ENCODE measurements around the gene OGFOD2. TPM values are rescaled to one million over a fixed set of nuclear protein-coding genes. Genes with fewer than 3 reads are reported as not detected.

Gene OGFOD2
- total RNA-seq, 4 donors from 2014 or later = 5.9 to 16.3 (median 15.5) TPM

- Histone ChIP-seq H3K4me3 (replicated peaks in 1 of 3) (no peak overlapping the region), H3K9me3 (no peaks in the 10 kb centered on the region), H3K27ac (no peak overlapping the region), H3K4me1 (no peaks in the 10 kb centered on the region), H3K36me3 (peaks cover 0 to 5% of the 10 kb centered on the region in 2 donors), H3K27me3 (no peaks in the 10 kb centered on the region)
- 88 to 93% methylated on average over 6 of the region's 6 CpGs for WGBS, 2 donors
- DNase-seq = no peak
- intact Hi-C loops (cut with DNase I) = no loop called here
- TF ChIP-seq POLR2A (IDR thresholded peaks at IDR 0.05) = no peak
- no peak for TF ChIP-seq CTCF (IDR thresholded peaks at IDR 0.05)
These were observed 28.2 kb downstream of the OGFOD2 start for GRCh38 chr12:123003257-123003656.

- WGBS, 2 donors = 84 to 88% methylated on average over 14 of the region's 14 CpGs
- no peaks in the 10 kb centered on the region for H3K4me1 ChIP-seq
- H3K9me3 ChIP-seq = no peaks in the 10 kb centered on the region
- intact Hi-C loops (cut with DNase I) = no loop called here
- peaks cover 0 to 5% of the 10 kb centered on the region in 2 donors for H3K36me3 ChIP-seq
- no peaks in the 10 kb centered on the region for H3K27me3 ChIP-seq
- H3K27ac ChIP-seq = no peak overlapping the region
- TF ChIP-seq POLR2A (IDR thresholded peaks at IDR 0.05) (no peak), CTCF (IDR thresholded peaks at IDR 0.05) (no peak)
- DNase-seq = no peak
- H3K4me3 ChIP-seq (replicated peaks in 1 of 3) = no peak overlapping the region
These were observed 29.2 kb downstream of the OGFOD2 start for GRCh38 chr12:123004287-123004686.

GRCh38 chr12:123005081-123005626 lies 30.1 kb downstream of the OGFOD2 start:
- intact Hi-C loops (cut with DNase I) = no loop called here
- Histone ChIP-seq H3K4me3 (replicated peaks in 1 of 3) (no peak overlapping the region), H3K9me3 (no peaks in the 10 kb centered on the region), H3K27me3 (no peaks in the 10 kb centered on the region), H3K36me3 (peaks cover 0 to 5% of the 10 kb centered on the region in 2 donors), H3K27ac (no peak overlapping the region), H3K4me1 (no peaks in the 10 kb centered on the region)
- no peak for DNase-seq
- TF ChIP-seq POLR2A (IDR thresholded peaks at IDR 0.05) (no peak), CTCF (IDR thresholded peaks at IDR 0.05) (no peak)
- 93% methylated on average over 10 to 21 of the region's 22 CpGs for WGBS, 2 donors

- DNase-seq = no peak
- intact Hi-C loops (cut with DNase I) = no loop called here
- H3K27me3 ChIP-seq = no peaks in the 10 kb centered on the region
- H3K4me1 ChIP-seq = no peaks in the 10 kb centered on the region
- H3K27ac ChIP-seq = no peak overlapping the region
- no peak for TF ChIP-seq CTCF (IDR thresholded peaks at IDR 0.05)
- TF ChIP-seq POLR2A (IDR thresholded peaks at IDR 0.05) = no peak
- no peak overlapping the region for H3K4me3 ChIP-seq (replicated peaks in 1 of 3)
- H3K9me3 ChIP-seq = no peaks in the 10 kb centered on the region
- H3K36me3 ChIP-seq = peaks cover 0 to 5% of the 10 kb centered on the region in 2 donors
- WGBS, 2 donors = 86 to 87% methylated on average over 12 of the region's 12 CpGs
These were observed 31.9 kb downstream of the OGFOD2 start for GRCh38 chr12:123006977-123007376.

DNA sequence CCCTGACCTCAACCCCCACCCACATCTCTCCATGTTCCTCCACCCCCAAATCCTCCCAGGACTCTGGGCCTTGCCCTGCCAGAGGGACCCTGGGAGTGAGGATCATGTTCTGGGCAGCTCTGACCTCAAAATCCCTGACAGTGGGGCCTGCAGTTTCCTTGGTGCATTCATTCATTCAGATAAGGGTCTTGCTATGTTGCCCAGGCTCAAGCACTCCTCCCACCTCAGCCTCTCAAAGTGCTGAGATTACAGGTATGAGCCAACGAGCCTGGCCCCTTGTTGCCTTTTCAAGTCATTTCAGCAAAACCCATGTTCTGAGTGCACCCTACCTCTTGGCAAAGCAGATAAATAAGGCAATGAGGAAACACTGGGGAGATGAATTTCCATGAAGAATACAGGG lies 35.1 kb downstream of the OGFOD2 start:
- Histone ChIP-seq H3K4me1 (no peaks in the 10 kb centered on the region), H3K27me3 (no peaks in the 10 kb centered on the region), H3K9me3 (no peaks in the 10 kb centered on the region), H3K27ac (no peak overlapping the region), H3K4me3 (replicated peaks in 1 of 3) (no peak overlapping the region), H3K36me3 (no peaks in the 10 kb centered on the region)
- DNase-seq = no peak
- 88 to 90% methylated on average over 1 of the region's 1 CpG for WGBS, 2 donors
- intact Hi-C loops (cut with DNase I) = no loop called here
- TF ChIP-seq CTCF (IDR thresholded peaks at IDR 0.05) = no peak
- no peak for TF ChIP-seq POLR2A (IDR thresholded peaks at IDR 0.05)

Data from thyroid gland (tissue), 4 donors.